GM10266 (cell line): ENCODE results near the gene C12orf50.

ENCODE experiments used
- DNase-seq: peaks from one replicate; pipeline ENCODE4 v3.0.0; 2012; ENCODE audit errors: extremely low spot score
- CTCF ChIP-seq: IDR thresholded peaks from 2 replicates; pipeline ENCODE4 v1.5.1; 2012; ENCODE audit warnings: mild to moderate bottlenecking, low read depth; ENCODE audit not compliant: control insufficient read depth, insufficient read depth; ENCODE audit errors: missing control alignments

The C12orf50 gene

DNA sequence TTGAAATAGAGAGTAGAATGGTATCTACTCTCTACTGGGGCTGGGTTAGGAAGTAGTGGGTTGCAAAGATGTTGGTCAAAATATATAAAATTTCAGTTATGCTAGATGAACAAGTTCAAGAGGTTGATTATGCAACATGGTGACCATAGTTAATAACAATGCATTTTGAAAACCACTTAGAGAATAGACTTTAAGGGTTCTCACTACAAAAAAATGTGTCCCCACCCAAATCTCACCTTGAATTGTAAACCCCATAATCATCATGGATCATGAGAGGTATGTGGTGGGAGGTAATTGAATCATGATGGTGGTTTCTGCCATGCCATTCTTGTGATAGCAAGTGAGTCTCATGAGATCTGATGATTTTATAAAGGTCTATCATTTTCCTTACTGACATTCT lies 94.0 kb downstream of the C12orf50 start:
- TF ChIP-seq CTCF = no peak
- no peak for DNase-seq

DNA sequence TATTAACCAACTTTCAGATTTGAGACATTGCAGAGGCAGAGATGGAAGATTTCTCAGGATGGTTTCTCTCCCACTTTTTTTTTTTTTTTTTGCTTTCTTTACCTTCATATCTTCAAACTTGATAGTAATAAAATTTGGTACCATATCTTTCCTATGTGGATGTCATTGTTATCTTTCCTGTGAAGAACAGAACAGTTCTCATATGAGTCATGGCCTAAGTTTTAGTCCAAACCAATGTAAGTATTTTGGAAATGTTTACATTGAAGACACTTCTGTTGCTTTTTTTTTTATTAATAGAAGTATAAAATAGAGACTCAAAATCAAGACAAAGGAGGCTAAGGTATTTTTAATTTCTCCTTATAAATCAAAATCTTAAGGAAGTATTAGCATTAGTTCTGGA lies 95.2 kb downstream of the C12orf50 start:
- no peak for TF ChIP-seq CTCF
- no peak for DNase-seq

DNA sequence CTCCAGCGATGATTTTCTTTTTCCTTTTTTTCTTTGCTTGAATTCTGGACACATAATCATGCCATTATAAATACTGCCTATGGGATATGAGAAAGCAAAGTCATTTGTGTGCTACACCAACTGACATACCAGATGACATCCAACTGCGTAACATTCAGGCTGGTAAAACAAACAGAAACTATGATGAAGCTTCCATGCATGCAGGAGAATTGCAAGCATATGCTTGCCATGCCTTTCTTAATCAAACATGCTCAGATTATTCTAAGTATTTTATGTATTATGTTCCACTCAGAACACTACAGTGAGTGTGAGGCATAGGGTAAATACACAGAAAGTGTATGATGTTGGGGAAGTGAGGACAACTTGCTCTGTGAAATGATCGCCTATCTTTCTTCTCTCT lies 97.4 kb downstream of the C12orf50 start:
- no peak for TF ChIP-seq CTCF
- no peak for DNase-seq

DNA sequence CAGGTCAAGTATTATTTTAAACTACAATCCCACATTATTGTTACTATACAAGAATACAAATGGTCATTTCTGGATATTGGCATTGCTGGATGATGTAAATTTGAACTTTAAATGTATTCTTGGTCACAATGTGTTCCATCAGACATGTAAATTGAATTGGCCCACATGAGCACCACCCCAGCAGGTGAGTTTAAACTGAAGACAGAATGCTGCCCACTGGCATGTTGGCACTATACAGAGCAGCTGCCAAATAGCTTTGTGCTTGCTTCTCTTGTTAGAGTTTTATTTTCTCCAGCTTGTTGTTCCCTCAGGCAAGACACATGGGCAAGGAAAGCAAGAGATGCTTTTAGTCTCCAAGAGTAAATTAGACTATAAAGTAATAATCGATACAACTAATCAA lies 98.6 kb downstream of the C12orf50 start:
- TF ChIP-seq CTCF = no peak
- DNase-seq = no peak
